ENCODE measurements around the gene ARHGAP18. TPM values are rescaled to one million over a fixed set of nuclear protein-coding genes. Genes with fewer than 3 reads are reported as not detected.

The ARHGAP18 gene
- total and polyA plus RNA-seq, 10 of the 15 experiments (the other 5 are each of a cell fraction or from before 2014, with no cell fraction given) = 18.2 to 52.2 (median 31.7) TPM

- no peaks in the 10 kb centered on the region for H3K27me3 ChIP-seq (replicated peaks in 1 of 2; ENCODE audit: control insufficient read depth in 2 of 2, insufficient read depth in 2 of 2, low read length in 1 of 2)
- in situ Hi-C loops (cut with MboI) (no loop called here), intact Hi-C loops (cut with micrococcal nuclease; ENCODE audit: unreplicated experiment) (loop anchor here (5.0 kb wide), 1 partner anchor 38 kb away; no protein-coding TSS in a partner anchor)
- no peak for FAIRE-seq
- peaks cover 4% of the 10 kb centered on the region for H3K9me3 ChIP-seq (replicated peaks; ENCODE audit: control insufficient read depth, insufficient read depth, low read length)
- peaks cover 0 to 2% of the 10 kb centered on the region in 2 experiments; a peak in 2 of 4 replicates for H3K36me3 ChIP-seq (ENCODE audit: control insufficient read depth in 2 of 2, insufficient read depth in 2 of 2, low read length in 1 of 2)
- SMC1A ChIA-PET (ENCODE audit: uncharacterized antibody, unreplicated experiment) = interaction anchor here (0.8 to 9.8 kb wide), 20 partner anchors 8 to 103 kb away, joined by 3 to 72 read pairs (median 5); partner anchors contain the start of gene ARHGAP18
- H3K27ac ChIP-seq (ENCODE audit: control insufficient read depth, insufficient read depth) = peak overlapping the region; percentile 65
- no peak overlapping the region for H3K4me3 ChIP-seq
- no peaks in the 10 kb centered on the region for H4K20me1 ChIP-seq (ENCODE audit: control insufficient read depth, insufficient read depth)
- TF ChIP-seq, protein P1, sequence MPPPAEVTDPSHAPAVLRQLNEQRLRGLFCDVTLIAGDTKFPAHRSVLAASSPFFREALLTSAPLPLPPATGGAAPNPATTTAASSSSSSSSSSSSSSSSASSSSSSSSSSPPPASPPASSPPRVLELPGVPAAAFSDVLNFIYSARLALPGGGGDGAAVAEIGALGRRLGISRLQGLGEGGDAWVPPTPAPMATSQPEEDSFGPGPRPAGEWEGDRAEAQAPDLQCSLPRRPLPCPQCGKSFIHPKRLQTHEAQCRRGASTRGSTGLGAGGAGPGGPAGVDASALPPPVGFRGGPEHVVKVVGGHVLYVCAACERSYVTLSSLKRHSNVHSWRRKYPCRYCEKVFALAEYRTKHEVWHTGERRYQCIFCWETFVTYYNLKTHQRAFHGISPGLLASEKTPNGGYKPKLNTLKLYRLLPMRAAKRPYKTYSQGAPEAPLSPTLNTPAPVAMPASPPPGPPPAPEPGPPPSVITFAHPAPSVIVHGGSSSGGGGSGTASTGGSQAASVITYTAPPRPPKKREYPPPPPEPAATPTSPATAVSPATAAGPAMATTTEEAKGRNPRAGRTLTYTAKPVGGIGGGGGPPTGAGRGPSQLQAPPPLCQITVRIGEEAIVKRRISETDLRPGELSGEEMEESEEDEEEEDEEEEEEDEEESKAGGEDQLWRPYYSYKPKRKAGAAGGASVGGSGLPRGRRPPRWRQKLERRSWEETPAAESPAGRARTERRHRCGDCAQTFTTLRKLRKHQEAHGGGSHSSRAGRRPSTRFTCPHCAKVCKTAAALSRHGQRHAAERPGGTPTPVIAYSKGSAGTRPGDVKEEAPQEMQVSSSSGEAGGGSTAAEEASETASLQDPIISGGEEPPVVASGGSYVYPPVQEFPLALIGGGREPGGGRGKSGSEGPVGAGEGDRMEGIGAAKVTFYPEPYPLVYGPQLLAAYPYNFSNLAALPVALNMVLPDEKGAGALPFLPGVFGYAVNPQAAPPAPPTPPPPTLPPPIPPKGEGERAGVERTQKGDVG (CRISPR knock-in tag; IDR thresholded peaks at IDR 0.05) = no peak
- TF ChIP-seq PKNOX1 (IDR thresholded peaks at IDR 0.05) (no peak), JUND (IDR thresholded peaks at IDR 0.05; ENCODE audit: low read depth, low read length) (no peak), MEF2A (IDR thresholded peaks at IDR 0.05; ENCODE audit: insufficient read depth, low read depth, low read length) (no peak), PBX3 (IDR thresholded peaks at IDR 0.05; ENCODE audit: insufficient replicate concordance, low read depth, low read length) (no peak)
- no peak overlapping the region for H2AFZ ChIP-seq (ENCODE audit: control insufficient read depth, low read depth, low read length)
- 95% methylated on average over 6 of the region's 6 CpGs for WGBS (ENCODE audit: insufficient coverage, insufficient replicate concordance, low lambda C conversion rate, missing lambda C conversion rate)
- RAD21 ChIA-PET (ENCODE audit: unreplicated experiment) = interaction anchor here (0.6 to 4.6 kb wide), 16 partner anchors 10 to 146 kb away, joined by 3 to 24 read pairs (median 5); partner anchors contain the start of gene ARHGAP18
- POLR2A ChIA-PET = interaction anchor here (0.5 to 3.4 kb wide), 7 partner anchors 9 to 63 kb away, joined by 3 to 17 read pairs (median 4); partner anchors contain the start of gene ARHGAP18
- H3K4me2 ChIP-seq (ENCODE audit: control insufficient read depth, insufficient read depth) = no peak overlapping the region
- peaks cover 42% of the 10 kb centered on the region for H3K79me2 ChIP-seq (ENCODE audit: control insufficient read depth, insufficient read depth, low read length)
- no peak overlapping the region for H3K9ac ChIP-seq (ENCODE audit: control insufficient read depth, insufficient read depth, low read length)
- DNase-seq (ENCODE audit: low read depth, low spot score) = no peak
- peaks cover 28% of the 10 kb centered on the region for H3K4me1 ChIP-seq (ENCODE audit: control insufficient read depth, insufficient read depth, low read length)
- CTCF ChIA-PET = interaction anchor here (0.7 to 1.9 kb wide), 6 partner anchors 26 to 84 kb away, joined by 3 to 7 read pairs (median 4); no protein-coding TSS in a partner anchor
- BruUV-seq (replicated peaks) = no TSS peak
- ATAC-seq = no peak
Observed at GRCh38 chr6:129645106-129645829, 64.7 kb downstream of the ARHGAP18 start.

Data from GM12878 (cell line).